Measurements from ENCODE around the gene XK.

GRCh38 chrX:37692918-37693317 lies 7.3 kb downstream of the XK start:
- TF ChIP-seq TEAD4 (CRISPR knock-in tag; IDR thresholded peaks at IDR 0.05) (no peak), CTCF (IDR thresholded peaks at IDR 0.05) (no peak), AFF4 (CRISPR knock-in tag; IDR thresholded peaks at IDR 0.05; ENCODE audit: borderline replicate concordance) (no peak), IRF2 (CRISPR knock-in tag; IDR thresholded peaks at IDR 0.05; ENCODE audit: borderline replicate concordance, low read depth) (no peak), FOXJ3 (CRISPR knock-in tag; IDR thresholded peaks at IDR 0.05; ENCODE audit: borderline replicate concordance) (no peak), ZBTB43 (CRISPR knock-in tag; IDR thresholded peaks at IDR 0.05) (no peak), ZNF532 (CRISPR knock-in tag; IDR thresholded peaks at IDR 0.05; ENCODE audit: borderline replicate concordance) (no peak), ZNF138 (CRISPR knock-in tag; conservative IDR thresholded peaks at IDR 0.05) (no peak), CREB1 (CRISPR knock-in tag; IDR thresholded peaks at IDR 0.05) (no peak)
- TF ChIP-seq, protein P1, sequence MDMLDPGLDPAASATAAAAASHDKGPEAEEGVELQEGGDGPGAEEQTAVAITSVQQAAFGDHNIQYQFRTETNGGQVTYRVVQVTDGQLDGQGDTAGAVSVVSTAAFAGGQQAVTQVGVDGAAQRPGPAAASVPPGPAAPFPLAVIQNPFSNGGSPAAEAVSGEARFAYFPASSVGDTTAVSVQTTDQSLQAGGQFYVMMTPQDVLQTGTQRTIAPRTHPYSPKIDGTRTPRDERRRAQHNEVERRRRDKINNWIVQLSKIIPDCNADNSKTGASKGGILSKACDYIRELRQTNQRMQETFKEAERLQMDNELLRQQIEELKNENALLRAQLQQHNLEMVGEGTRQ (CRISPR knock-in tag; IDR thresholded peaks at IDR 0.05): no peak

Measured in WTC11 (cell line).